HG02943 (cell line): ENCODE data around the gene PPP1R3C.

ENCODE experiments used
- ATAC-seq: cut with Tn5 transposase; IDR thresholded peaks from one replicate; pipeline ENCODE4 v1.9.1; 2021; ENCODE audit warnings: mild to moderate bottlenecking, low read depth, moderate library complexity; ENCODE audit not compliant: unreplicated experiment

The PPP1R3C gene

GRCh38 chr10:91632671-91633550 is at the start of gene PPP1R3C:
Gene PPP1R3C (minus strand): TSS chr10:91633071. CDS start chr10:91632969, 102 bp downstream.
- ATAC-seq = peak; percentile 81

DNA sequence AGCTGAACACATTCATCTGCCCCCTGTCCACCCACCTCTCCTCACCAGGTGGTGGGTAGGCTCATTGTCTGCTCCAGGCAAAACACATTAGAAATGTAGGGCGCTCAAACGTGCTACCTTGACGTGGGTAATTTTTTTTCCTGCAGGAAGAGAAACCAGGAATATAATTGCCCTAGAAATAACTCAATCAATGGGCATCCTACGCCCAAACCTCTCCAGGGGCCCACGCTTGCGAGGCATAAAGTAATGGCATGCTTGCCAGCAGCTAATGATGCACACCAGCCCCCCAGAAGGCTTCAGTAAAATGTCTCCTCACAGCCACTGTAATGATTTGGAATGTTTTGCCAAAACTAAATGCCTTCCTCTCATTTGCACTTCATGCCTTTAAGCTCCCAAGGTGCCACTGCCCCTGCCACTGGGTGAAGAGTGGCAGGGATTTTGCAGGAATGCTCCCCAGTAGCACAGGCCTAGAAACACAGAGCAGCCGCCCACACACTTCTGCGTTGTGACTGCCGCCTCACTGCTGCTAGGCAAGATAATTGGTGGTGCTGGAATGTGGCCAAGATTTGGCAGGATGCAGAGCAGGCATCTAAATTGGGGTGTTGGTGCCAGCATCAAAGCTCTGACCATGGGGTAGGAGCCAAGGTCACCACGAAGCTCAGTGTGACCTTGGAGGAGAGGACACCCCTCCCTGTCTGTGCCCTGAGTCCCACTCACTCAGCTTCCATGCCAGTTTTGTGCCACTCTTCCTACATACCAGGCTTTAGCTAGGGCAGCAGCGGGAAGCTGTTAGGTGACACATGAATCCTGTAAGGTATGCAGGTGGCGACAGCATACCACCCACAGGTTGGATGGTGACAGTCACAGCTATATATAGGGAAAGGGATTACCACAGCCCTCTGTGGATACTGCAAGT is 48.7 kb upstream of the PPP1R3C start:
- ATAC-seq = no peak

- ATAC-seq = no peak
These were observed 47.6 kb upstream of the PPP1R3C start for GRCh38 chr10:91680487-91680886.

- no peak for ATAC-seq
These were observed 46.4 kb upstream of the PPP1R3C start for GRCh38 chr10:91679296-91679695.

GRCh38 chr10:91677911-91678310 is 45.0 kb upstream of the PPP1R3C start:
- ATAC-seq = no peak

GRCh38 chr10:91672021-91672608 is 39.2 kb upstream of the PPP1R3C start:
- no peak for ATAC-seq

GRCh38 chr10:91668913-91669312 is 36.0 kb upstream of the PPP1R3C start:
- ATAC-seq = no peak

- ATAC-seq = no peak
These were observed 33.0 kb upstream of the PPP1R3C start for GRCh38 chr10:91665842-91666241.

DNA sequence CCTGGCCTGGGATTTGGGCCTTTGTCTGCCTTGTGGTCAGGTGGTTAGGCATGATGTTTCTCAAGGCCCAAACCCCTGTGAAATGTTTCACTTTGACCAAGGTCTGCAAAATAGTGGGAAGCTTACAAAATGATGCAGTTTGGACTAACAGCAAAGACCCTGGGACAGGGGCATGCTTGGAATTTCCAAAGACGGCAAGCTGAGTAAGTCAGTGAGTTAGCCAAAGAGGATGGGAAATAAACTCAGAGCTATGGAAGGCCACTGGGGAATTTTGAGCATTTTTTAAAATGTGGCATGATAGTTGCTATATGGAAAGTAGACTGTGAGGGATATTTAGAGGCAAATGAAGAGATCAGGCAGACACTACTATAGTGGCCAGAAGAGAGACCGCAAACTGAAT is 31.6 kb upstream of the PPP1R3C start:
- ATAC-seq = no peak

DNA sequence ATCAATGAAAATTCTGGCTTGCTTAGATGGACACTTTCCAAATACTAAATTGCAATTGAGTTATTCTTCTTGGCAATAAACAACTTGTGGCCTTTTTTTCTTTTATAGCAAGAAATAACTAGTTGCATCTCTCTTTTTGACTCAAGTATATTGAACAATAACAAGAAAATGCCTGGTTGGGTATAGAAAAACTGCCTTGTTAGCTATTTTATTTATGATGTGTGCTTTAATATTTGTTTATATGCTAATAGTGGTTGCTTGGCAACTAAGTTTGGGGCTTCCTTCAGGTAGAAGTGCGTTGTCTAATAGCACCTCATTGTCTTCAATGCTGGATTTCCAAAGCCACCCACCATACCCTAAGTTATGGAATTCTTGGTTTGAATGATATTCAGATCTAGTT is 30.1 kb upstream of the PPP1R3C start:
- ATAC-seq = no peak

DNA sequence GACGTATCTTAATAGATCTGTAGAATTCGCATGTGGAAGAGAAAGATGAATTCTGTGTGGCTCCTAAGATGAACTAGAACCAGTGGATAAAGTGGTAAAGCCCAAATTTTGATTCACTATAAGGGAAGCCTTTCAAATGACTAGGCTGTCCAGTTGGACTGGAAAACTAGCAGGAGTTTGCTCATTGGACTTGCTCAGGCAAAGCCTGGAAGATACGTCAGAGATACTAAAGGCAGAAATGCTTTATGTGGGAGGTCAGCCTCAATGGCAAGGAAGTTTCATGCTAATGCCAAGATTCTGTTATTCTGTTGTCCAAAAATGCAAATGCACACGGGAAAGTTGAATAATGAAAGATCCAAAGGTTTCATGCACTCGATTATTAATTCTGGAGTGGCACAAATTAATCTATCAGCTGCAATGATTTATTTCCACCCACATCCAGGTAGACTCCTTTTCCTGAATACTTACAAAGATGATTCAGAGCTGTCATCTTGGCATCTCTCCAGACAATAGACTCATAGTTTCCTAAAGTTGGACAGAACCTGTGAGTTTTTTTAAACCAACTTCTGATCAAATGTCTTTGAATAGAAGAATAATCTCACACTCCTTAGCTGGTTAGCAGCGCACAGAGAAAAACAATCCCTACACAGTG is 20.5 kb upstream of the PPP1R3C start:
- ATAC-seq = no peak

GRCh38 chr10:91652364-91652763 is 19.5 kb upstream of the PPP1R3C start:
- no peak for ATAC-seq

DNA sequence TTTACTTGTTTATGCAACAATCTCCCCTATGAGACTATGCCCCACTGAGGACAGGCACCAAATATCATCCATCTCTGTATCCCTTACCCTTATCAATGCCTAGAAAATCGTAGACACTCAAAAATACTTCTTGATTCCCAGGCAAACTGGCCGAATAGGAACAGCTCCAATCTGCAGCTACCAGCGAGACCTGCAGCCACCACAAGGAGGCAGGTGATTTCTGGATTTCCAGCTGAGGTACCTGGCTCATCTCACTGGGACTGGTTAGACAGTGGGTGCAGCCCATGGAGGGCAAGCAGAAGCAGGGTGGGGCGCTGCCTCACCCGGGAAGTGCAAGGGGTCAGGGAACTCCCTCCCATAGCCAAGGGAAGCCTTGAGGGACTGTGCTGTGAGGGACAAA is 10.8 kb upstream of the PPP1R3C start:
- ATAC-seq = no peak

GRCh38 chr10:91642831-91643692 is 10.2 kb upstream of the PPP1R3C start:
- no peak for ATAC-seq

DNA sequence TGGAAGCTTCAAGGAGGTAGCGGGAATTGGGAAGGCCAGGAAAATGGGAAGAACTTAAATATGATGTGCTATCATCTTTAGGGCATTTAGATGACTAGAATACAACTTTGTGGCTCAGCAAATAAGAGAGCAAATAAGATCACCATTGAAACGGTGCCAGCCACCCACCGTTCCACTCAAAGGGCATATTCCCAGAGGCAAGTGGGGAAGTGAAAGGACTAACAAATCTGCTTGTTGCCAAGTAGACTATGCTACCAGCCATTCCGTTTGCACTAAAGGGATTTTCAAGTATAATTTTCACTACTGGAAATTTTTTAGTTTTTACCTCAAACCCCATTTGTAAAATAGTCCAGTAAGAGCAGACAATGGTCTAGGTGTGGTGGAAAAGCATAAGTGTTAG is 4.0 kb upstream of the PPP1R3C start:
- ATAC-seq = no peak

- ATAC-seq = no peak
These were observed 2.8 kb upstream of the PPP1R3C start for GRCh38 chr10:91635401-91636400.

DNA sequence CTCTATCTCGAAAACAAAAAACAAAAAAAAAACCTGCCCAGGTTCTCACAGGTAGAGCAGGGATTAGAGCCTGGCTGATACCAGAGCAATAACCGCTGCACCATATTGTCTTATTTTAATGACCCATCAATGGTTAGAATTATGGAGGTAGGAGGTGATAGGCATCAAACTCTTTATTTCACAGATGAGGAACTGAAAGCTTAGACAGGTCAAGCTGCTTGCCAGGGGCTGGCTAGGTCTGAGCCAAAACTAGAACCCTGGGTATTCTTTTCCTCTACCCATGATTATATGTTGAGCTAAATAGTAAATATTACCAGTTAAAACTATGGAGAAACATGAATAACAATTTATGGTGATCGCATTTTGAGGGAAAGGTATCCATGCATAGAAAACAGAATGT is 2.0 kb upstream of the PPP1R3C start:
- ATAC-seq = no peak

DNA sequence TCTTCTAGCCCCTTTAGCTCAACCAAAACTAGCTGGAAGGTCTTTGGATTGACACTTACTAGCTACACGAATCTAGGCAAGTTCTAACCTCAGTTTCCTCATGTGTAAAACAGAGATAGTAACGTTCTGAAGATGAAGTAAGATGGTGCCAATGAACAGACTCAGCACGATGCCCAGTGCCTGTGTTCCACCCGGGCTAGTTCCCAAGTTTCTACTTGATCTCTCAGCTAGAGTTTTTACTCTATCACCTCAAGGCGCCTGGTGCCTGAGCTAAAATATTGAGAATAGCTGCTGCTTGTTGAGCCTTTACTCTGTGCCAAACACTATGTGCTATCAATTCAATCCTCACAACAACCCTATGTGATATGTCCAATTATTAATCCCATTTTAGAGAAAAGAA is 1.4 kb upstream of the PPP1R3C start:
- ATAC-seq = no peak
